BLaER1 (cell line): ENCODE measurements around the gene C10orf88.

ENCODE experiments used
- H3K27ac ChIP-seq: shearing (Covaris generic); formaldehyde crosslinking; 2 replicates; pipeline ENCODE4 v1.8.1; 2022
- H3K27me3 ChIP-seq: shearing (Covaris generic); formaldehyde crosslinking; 2 replicates; pipeline ENCODE4 v1.8.1; 2022
- H3K36me3 ChIP-seq: shearing (Covaris generic); formaldehyde crosslinking; 2 replicates; pipeline ENCODE4 v1.8.1; 2022
- H3K4me1 ChIP-seq: shearing (Covaris generic); formaldehyde crosslinking; 2 replicates; pipeline ENCODE4 v1.8.1; 2022
- H3K4me2 ChIP-seq: shearing (Covaris generic); formaldehyde crosslinking; 2 replicates; pipeline ENCODE4 v1.8.1; 2022
- H3K4me3 ChIP-seq: shearing (Covaris generic); formaldehyde crosslinking; 2 replicates; pipeline ENCODE4 v1.8.1; 2022
- H3K9ac ChIP-seq: shearing (Covaris generic); formaldehyde crosslinking; 2 replicates; pipeline ENCODE4 v1.8.1; 2022
- H3K9me3 ChIP-seq: shearing (Covaris generic); formaldehyde crosslinking; 2 replicates; pipeline ENCODE4 v1.8.1; 2022
- H4K20me1 ChIP-seq: shearing (Covaris generic); formaldehyde crosslinking; 2 replicates; pipeline ENCODE4 v1.8.1; 2022
- Cebpa-rat ChIP-seq: shearing (Covaris generic); IDR thresholded peaks from 2 replicates; pipeline ENCODE4 v1.8.1; 2022

C10orf88 gene

GRCh38 chr10:122992031-122992585, 38.1 kb upstream of the C10orf88 start:
- no peaks in the 10 kb centered on the region for H3K9me3 ChIP-seq
- TF ChIP-seq Cebpa-rat, result no peak
- H4K20me1 ChIP-seq, result peaks cover 20% of the 10 kb centered on the region
- H3K4me2 ChIP-seq, result no peak overlapping the region
- H3K9ac ChIP-seq, result no peak overlapping the region
- 0 out of 2 replicates have a peak, but pooled peaks cover 6% of the 10 kb centered on the region for H3K4me1 ChIP-seq
- no peaks in the 10 kb centered on the region for H3K27me3 ChIP-seq
- H3K27ac ChIP-seq, result no peak overlapping the region
- H3K36me3 ChIP-seq, result peaks cover 50% of the 10 kb centered on the region
- H3K4me3 ChIP-seq, result no peak overlapping the region

DNA sequence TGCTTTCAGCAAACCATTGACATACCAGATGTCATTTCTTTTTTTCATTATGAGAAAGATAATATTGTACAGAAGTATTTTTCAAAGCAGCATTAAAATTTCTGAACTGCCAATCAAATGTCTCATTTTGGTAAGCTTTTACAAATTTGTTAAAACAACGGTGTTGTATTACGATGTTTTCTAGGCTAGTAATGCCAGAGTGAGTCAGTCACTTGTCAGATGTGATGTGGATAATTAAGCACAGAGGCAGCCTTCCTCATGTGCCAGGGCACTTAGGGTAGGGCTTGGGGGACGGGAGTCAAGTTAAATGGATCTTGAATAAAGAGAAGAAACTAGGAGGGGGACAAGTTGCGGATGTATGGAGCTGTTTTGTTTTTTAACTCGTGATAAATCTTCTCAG, 36.3 kb upstream of the C10orf88 start:
- H3K9me3 ChIP-seq, result no peaks in the 10 kb centered on the region
- peaks cover 49% of the 10 kb centered on the region for H3K36me3 ChIP-seq
- no peak overlapping the region for H3K27ac ChIP-seq
- peaks cover 3% of the 10 kb centered on the region for H4K20me1 ChIP-seq
- no peak overlapping the region for H3K4me2 ChIP-seq
- H3K9ac ChIP-seq, result no peak overlapping the region
- TF ChIP-seq Cebpa-rat, result no peak
- H3K27me3 ChIP-seq, result no peaks in the 10 kb centered on the region
- H3K4me1 ChIP-seq, result 0 out of 2 replicates have a peak, but pooled peaks cover 6% of the 10 kb centered on the region
- no peak overlapping the region for H3K4me3 ChIP-seq

- peaks cover 50% of the 10 kb centered on the region for H3K36me3 ChIP-seq
- H3K27me3 ChIP-seq, result no peaks in the 10 kb centered on the region
- 0 out of 2 replicates have a peak, but pooled peaks cover 6% of the 10 kb centered on the region for H3K4me1 ChIP-seq
- H3K4me2 ChIP-seq, result no peak overlapping the region
- no peak overlapping the region for H3K27ac ChIP-seq
- no peaks in the 10 kb centered on the region for H3K9me3 ChIP-seq
- H4K20me1 ChIP-seq, result no peaks in the 10 kb centered on the region
- H3K9ac ChIP-seq, result no peak overlapping the region
- no peak for TF ChIP-seq Cebpa-rat
- no peak overlapping the region for H3K4me3 ChIP-seq
Measured at GRCh38 chr10:122988501-122988900, 34.5 kb upstream of the C10orf88 start.

- TF ChIP-seq Cebpa-rat, result no peak
- peaks cover 8% of the 10 kb centered on the region for H3K4me1 ChIP-seq
Measured at GRCh38 chr10:122986335-122986734, 32.3 kb upstream of the C10orf88 start.

GRCh38 chr10:122984708-122985107, 30.7 kb upstream of the C10orf88 start:
- H3K36me3 ChIP-seq, result peaks cover 55% of the 10 kb centered on the region
- no peaks in the 10 kb centered on the region for H4K20me1 ChIP-seq
- no peak overlapping the region for H3K27ac ChIP-seq
- H3K4me1 ChIP-seq, result peaks cover 16% of the 10 kb centered on the region
- no peak overlapping the region for H3K4me2 ChIP-seq
- no peak overlapping the region for H3K9ac ChIP-seq
- H3K27me3 ChIP-seq, result no peaks in the 10 kb centered on the region
- TF ChIP-seq Cebpa-rat, result no peak
- H3K9me3 ChIP-seq, result no peaks in the 10 kb centered on the region
- no peak overlapping the region for H3K4me3 ChIP-seq

More at GRCh38 chr10:122986335-122986734, 32.3 kb upstream of the C10orf88 start:
- Histone ChIP-seq H3K4me2 (no peak overlapping the region), H3K36me3 (peaks cover 55% of the 10 kb centered on the region), H4K20me1 (no peaks in the 10 kb centered on the region), H3K27ac (no peak overlapping the region), H3K27me3 (no peaks in the 10 kb centered on the region), H3K9me3 (no peaks in the 10 kb centered on the region), H3K4me3 (no peak overlapping the region), H3K9ac (no peak overlapping the region)

DNA sequence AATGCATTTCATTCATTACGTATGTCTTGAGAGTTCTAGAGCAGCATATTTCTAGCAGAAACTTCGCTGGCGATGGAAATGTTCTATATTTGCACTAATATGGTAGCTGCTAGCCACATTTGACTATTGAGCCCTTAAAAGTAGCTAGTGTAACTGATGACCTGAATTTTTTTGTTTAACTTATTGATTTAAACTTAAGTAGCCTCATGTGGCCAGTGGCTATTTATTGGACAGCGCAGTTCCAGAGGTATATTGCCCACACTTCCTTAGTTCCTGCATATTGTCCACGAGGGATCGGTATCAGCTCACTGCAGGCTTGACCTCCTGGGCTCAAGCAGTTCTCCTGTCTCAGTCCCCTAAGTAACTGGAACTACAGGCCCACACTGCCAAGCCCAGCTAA, 29.9 kb upstream of the C10orf88 start:
- no peak for TF ChIP-seq Cebpa-rat
- Histone ChIP-seq H3K36me3 (peaks cover 55% of the 10 kb centered on the region), H3K4me2 (no peak overlapping the region), H3K9ac (no peak overlapping the region), H3K27ac (no peak overlapping the region), H3K9me3 (no peaks in the 10 kb centered on the region), H4K20me1 (no peaks in the 10 kb centered on the region), H3K27me3 (no peaks in the 10 kb centered on the region), H3K4me3 (no peak overlapping the region), H3K4me1 (peaks cover 22% of the 10 kb centered on the region)

- Histone ChIP-seq H3K36me3 (peaks cover 29% of the 10 kb centered on the region), H3K4me1 (peaks cover 22% of the 10 kb centered on the region), H3K27ac (peak overlapping the region; percentile 57; the same call in 1 of the 2 replicates), H3K4me2 (peak overlapping the region; percentile 93), H4K20me1 (no peaks in the 10 kb centered on the region), H3K9ac (peak overlapping the region; percentile 71), H3K4me3 (peak overlapping the region; percentile 73), H3K27me3 (no peaks in the 10 kb centered on the region), H3K9me3 (no peaks in the 10 kb centered on the region)
- no peak for TF ChIP-seq Cebpa-rat
Measured at GRCh38 chr10:122981066-122981464, 27.0 kb upstream of the C10orf88 start.

- H3K27ac ChIP-seq, result peak within 1 kb of the TSS; percentile 93
Measured at GRCh38 chr10:122980209-122981065, 26.4 kb upstream of the C10orf88 start, which contains the start of gene PSTK. Gene PSTK (plus strand): TSS chr10:122980401. CDS start chr10:122980480, 79 bp downstream.

DNA sequence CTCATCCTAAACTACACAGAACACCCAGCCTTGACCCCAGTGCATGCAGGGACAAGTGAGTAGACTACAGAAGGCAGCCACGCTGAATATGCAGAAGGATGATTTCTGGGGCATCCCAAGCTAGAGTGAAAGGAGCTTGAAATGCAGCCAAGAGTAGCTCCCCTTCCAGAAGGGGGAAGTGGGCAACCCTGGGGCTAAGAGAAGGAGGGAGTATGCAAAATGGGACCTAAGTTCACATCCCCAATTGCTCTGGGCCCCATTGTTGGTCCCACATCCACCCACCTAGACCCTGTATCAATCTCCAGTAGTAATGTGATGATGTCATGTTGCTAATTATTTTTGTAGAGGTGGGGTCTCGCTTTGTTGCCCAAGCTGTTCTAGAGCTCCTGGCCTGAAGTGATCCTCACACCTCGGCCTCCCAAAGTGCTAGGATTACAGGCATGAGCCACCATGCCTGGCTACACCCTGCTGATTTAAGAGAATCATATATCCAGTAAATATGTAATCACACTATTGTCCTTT, 20.6 kb upstream of the C10orf88 start:
- Histone ChIP-seq H3K4me1 (peaks cover 5% of the 10 kb centered on the region), H4K20me1 (no peaks in the 10 kb centered on the region), H3K27ac (no peak overlapping the region), H3K27me3 (no peaks in the 10 kb centered on the region), H3K9me3 (no peaks in the 10 kb centered on the region), H3K4me2 (no peak overlapping the region), H3K4me3 (no peak overlapping the region), H3K9ac (no peak overlapping the region), H3K36me3 (no peaks in the 10 kb centered on the region)
- TF ChIP-seq Cebpa-rat, result no peak

More at GRCh38 chr10:122980209-122981065, 26.4 kb upstream of the C10orf88 start, which contains the start of gene PSTK:
- peak within 1 kb of the TSS; percentile 89 for H3K9ac ChIP-seq
- peaks cover 22% of the 10 kb centered on the region for H3K4me1 ChIP-seq
- H3K4me2 ChIP-seq, result peak within 1 kb of the TSS; percentile 93
- peak within 1 kb of the TSS; percentile 73 for H3K4me3 ChIP-seq
- no peak for TF ChIP-seq Cebpa-rat
- H4K20me1 ChIP-seq, result no peaks in the 10 kb centered on the region
- H3K9me3 ChIP-seq, result no peaks in the 10 kb centered on the region
- peaks cover 24% of the 10 kb centered on the region for H3K36me3 ChIP-seq
- no peaks in the 10 kb centered on the region for H3K27me3 ChIP-seq

DNA sequence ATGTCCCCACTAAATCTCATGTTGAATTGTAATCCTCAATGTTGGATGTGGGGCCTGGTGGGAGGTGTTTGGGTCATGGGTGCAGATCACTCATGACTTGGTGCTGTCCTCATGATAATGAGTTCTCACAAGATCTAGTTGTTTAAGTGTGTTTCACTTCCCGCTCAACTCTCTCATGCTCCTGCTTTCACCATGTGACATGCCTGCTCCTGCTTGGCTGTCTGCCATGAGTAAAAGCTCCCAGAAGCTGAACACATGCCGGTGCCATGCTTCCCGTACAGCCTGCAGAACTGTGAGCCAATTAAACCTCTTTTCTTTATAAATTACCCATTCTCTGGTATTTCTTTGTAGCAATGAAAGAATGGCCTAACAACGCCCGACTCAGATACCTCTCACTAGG, 20.0 kb upstream of the C10orf88 start:
- no peak for TF ChIP-seq Cebpa-rat
- H3K4me2 ChIP-seq, result no peak overlapping the region
- peaks cover 5% of the 10 kb centered on the region; the same call in 1 of the 2 replicates for H3K9me3 ChIP-seq

More for the DNA sequence above, 20.0 kb upstream of the C10orf88 start:
- no peaks in the 10 kb centered on the region for H4K20me1 ChIP-seq
- H3K9ac ChIP-seq, result no peak overlapping the region
- no peak overlapping the region for H3K27ac ChIP-seq
- H3K4me3 ChIP-seq, result no peak overlapping the region
- no peaks in the 10 kb centered on the region for H3K36me3 ChIP-seq
- H3K27me3 ChIP-seq, result no peaks in the 10 kb centered on the region
- H3K4me1 ChIP-seq, result no peaks in the 10 kb centered on the region
